ENCODE results near the gene ASIC2.

- no peak for TF ChIP-seq CTCF (IDR thresholded peaks at IDR 0.05)
- TF ChIP-seq ZFX (IDR thresholded peaks at IDR 0.05; ENCODE audit: borderline replicate concordance): no peak
Observed at GRCh38 chr17:33322063-33322462, 29.0 kb upstream of the ASIC2 start.
